RCC 7860 (cell line): ENCODE data around the gene ZBED3.
"Not testable (repeated sequence)": the region's sequence is repeated elsewhere in the genome, so short reads cannot be mapped to it uniquely, and the experiment has no call there.

ENCODE experiments used
- DNase-seq: peaks from one replicate; pipeline ENCODE4 v3.0.0-alpha.2; 2015; ENCODE audit warnings: low spot score
- FAIRE-seq: peaks from 2 replicates; lab custom pipeline; 2012; peaks lifted over from hg19 to GRCh38; lab: Jason Lieb, UNC

The ZBED3 gene

DNA sequence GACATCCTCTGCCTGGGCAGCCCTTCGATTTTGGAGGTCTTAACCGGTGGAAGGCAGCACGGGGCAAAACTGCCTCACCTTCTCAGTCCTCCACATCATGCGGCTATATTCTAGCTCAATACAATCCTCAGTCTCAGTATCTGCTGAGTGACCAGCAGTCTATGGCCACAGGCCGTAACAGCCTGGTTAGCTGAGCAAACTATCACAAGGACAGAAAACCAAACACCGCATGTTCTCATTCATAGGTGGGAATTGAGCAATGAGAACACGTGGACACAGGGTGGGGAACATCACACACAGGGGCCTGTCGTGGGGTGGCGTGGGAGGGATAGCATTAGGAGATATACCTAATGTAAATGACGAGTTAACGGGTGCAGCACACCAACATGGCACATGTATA, 6.6 kb downstream of the ZBED3 start:
- not testable (repeated sequence) for DNase-seq, FAIRE-seq

DNA sequence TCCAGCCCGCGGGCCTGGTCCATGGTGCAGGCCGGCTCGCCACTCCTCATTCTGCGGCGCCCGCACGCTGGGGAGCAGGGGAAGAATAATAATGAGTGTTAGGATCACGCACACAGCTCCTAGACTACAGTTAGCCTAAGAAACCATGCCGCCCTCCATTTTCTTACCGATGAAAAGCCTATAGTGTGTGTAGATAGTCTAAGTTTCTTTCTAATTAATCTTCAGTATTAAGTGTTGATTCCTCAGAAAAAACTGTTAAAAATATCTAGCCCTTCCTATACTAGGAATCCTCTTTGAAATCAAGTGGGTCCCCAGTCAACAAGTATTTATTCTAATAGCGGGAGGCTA, 9.3 kb downstream of the ZBED3 start:
- DNase-seq (no peak), FAIRE-seq (no peak)

DNA sequence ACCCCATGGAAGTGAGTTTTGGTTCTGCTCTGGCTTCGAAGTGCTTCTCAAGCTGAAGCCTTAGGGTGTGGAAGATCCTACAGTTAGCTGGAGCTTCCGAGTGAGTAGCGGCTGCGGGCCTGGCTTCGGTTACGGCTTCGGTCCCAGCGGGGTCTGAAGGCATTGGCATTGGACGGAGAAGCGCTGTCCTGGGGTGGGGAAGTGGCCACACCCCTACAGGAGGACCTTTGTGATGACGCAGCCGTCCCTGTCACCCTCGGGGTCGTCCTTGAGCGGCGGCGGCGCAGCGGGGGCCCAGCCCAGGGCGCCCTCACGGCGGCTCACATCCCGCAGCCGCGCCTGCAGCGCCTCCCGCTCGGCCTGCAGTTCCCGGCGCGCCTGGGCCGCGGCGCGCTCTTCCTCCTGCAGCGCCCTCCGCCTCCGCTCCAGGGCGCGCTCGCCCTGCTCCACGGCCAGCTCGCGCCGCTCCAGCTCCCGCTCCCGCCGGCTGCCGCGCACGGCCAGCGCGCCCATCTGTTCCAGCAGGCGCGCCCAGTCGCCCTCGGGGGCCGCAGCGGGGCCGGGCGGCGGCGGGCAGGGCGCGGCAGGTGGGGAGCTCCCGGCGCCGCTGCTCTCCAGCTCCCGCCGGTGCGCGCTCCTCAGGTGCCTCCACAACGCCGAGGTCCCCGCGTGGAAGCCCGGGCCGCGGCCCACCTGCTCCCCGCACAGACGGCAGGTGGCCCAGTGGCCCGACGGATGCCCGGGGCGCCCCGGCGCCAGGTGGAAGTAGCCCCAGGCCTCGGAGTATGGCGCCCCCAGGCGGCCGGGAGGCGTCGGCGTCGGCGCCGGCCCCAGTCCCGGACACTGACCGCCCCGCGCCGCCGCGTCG, 9.9 kb downstream of the ZBED3 start:
- no peak for FAIRE-seq

DNA sequence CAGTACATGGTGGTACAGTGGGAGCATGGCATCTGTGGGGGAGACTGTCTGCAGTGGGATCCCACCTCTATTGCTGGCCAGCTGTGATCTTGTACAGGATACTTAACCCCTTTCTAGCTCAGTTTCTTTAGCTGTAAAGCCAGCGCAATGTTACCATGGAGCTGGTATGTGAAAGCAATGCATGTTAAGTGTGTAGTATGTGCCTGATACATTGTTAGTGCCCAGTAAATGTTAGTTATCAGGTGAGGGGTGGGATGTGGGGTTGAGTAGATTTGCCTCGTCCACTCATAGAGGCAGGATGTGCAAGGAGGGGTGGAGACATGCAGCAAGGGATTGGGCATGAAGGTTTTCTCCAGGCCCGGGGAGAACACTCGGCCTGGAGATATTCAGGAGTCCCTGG, 12.3 kb downstream of the ZBED3 start:
- no peak for DNase-seq
- no peak for FAIRE-seq

More for the DNA sequence above, 9.9 kb downstream of the ZBED3 start:
- no peak for DNase-seq

DNA sequence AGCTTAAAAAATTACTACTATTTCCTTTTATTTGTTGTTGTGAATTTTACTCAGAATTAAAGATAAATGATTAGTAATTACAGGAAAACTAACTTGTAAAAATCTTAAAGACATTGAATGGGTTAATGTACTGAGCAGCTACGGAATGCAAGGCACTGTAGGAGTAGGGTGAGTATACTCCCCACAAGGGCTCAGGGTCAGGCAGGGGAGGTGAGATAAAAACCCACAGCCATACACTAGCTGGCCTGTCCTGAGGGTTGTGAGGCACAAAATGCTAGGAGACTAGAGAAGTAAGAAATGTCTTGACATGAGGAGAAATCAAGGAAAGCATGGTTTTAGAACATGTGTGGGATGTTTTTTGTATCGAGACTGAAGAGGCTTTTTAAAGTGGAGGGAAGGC, 13.4 kb downstream of the ZBED3 start:
- no peak for FAIRE-seq
- no peak for DNase-seq

DNA sequence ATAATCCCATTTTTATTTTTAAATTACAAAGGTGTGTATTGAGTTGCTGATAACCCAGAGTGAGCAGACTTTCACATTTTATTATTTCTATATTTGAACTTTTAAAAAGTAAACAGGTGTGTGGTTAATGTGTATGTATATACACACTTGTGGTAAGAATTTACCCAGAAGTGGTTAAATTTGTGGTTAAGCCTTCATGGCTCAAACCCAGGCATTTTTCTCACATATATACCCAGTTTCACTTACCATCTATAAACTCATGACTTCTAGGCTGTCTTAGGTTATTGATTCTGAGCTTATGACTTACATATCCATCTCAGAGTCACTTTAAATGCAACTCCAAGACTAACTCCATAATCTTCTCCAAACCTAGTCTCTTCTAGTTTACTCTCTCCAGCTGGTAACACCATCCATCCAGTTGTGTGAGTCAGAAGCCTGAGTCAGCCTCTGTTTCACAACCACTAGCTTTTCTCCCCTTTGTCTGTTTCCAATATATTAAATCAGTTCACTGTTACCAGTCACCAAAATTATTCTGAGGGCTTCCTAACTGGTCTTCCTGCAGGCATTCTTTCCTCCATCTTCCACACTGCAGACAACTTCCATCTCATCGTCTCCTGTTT, 20.2 kb downstream of the ZBED3 start:
- peak; percentile 61 for FAIRE-seq

DNA sequence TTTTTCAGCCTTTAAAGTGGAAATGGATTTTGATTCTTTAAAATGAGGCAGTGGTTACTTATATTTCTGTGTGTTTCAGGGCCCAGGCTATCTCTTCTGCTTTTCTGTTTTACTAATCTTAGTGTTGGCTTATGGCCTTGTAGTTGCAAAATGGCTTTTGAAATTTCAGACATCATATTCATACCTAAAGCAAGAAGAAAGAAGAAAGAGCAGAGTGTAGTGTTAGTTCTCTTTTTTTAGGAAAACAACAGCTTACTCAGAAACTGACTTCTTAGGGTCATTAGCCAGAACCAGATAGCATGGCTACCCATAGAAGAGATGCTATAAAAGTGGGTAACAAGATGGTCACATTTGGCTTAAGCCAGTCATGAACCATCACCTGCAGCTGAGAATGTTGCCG, 20.9 kb downstream of the ZBED3 start:
- DNase-seq = no peak
- no peak for FAIRE-seq

More for the DNA sequence above, 20.2 kb downstream of the ZBED3 start:
- peak; percentile 19 for DNase-seq

DNA sequence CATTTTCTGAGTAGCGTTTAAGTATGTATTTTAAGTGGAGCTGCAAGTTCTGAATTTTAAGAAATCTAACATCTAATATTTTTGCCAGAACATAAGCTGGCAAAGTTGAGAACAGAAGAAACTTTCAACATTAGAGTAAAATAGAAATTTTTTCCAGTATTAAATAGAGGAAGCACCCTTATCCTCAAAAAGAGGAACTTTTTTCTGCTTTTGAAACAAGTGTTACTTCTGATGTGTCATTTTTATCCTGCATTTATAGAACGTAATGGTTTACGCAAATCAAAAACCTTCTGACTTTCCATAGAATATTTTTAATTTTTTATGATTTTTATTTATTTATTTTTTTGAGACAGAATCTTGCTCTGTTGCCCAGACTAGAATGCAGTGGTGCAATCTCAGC, 21.8 kb downstream of the ZBED3 start:
- DNase-seq (no peak), FAIRE-seq (no peak)

DNA sequence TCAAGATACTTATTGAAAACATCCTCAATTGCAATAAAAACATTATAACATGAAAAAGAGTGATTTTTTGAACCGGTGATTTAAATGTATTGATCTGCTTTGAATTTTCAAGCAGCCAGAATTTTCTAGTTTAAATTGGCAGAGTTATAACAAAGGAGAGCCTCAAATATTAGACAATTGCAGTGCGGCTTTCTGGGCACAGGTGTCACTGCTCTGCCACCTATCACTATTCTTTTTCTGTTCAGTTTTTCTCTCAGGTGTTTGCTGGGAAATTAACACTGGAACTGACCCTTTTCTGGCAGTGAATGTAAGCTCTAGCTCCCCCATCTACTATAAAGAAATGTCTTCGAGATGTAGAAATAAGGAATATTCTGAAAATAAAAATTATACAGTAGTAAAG, 23.0 kb downstream of the ZBED3 start:
- FAIRE-seq (no peak), DNase-seq (no peak)

DNA sequence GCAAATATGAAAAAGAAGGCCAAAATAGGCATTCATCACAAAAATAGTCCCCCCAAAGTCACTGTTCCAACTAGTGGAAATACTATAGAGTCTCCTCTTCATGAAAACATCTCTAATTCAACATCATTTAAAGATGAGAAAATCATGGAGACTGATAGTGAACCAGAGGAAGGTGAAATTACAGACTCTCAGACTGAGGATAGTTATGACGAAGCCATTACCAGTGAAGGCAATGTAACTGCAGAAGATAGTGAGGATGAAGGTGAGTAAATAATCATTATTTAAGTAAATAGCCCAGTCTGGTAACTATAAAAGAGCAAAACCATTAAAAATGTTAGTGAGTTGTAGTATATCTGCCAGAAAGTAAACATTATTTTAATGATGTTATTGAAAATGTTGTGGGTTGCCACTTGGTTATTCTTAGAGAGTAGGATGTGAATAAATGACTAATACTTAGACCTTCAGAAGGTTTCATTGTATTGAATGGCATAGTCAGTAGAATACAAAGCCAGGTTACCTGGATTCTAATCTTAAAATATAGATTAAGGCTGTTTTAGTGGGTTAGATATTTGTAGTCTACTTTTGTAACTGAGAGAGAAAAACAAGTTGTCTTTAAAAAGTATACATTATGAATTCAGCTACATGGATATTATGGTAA, 40.5 kb downstream of the ZBED3 start:
- DNase-seq = no peak
- no peak for FAIRE-seq

DNA sequence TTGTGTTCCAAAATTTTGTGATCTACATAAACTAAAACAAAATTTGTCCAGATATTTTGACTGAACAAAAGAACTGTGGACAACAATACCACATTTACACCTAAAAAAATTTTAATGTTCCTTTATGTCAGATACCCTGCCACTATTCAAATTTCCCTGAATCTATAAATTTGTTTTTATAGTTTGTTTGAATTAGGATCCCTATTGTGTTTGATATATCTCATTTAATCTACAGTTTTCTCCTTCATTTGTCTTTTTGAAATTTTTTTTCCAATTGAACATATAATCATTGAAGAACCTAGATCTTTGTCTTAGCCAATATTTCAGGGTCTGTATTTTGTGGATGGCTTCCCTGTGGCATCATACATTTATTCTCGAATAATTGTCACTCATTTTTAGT, 51.1 kb downstream of the ZBED3 start:
- no peak for DNase-seq
- no peak for FAIRE-seq

DNA sequence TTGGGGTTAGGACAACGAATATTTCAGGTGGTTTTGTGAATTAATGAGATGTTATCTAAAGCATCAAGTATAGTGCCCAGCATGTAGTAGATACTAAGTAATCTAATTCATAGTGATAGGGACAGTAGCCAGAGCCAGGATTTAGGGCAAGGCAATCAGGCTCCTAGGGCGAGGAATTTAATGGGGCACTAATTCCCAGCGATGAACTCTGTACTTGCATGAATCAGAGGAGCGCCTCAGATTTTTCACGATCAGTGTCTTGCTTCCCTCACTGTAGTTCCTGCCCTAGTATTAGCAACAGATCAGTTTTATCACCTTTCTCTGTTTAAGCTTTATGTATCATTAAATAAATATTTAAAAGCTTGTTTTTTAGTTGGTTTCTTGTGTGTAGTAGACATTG, 53.7 kb downstream of the ZBED3 start:
- DNase-seq (no peak), FAIRE-seq (no peak)

DNA sequence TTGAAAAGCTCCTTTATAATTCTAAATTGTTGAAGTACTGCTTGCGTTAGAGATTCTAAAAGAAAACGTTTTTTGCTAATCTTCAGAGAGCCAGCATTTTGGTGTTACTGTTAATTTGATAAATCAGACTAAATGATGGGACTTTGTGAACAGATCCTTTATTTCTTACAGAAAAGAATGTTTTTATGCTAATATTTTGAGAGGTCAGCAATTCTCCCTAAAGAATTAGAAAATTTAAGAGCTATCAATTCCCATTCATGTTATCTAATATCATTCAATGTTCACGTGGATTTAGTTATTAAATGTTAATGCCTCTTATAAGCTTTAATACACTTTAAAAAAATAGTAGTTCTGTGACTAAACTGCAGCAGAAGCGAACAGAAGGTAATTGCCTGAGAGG, 54.5 kb downstream of the ZBED3 start:
- DNase-seq = no peak
- FAIRE-seq = no peak

DNA sequence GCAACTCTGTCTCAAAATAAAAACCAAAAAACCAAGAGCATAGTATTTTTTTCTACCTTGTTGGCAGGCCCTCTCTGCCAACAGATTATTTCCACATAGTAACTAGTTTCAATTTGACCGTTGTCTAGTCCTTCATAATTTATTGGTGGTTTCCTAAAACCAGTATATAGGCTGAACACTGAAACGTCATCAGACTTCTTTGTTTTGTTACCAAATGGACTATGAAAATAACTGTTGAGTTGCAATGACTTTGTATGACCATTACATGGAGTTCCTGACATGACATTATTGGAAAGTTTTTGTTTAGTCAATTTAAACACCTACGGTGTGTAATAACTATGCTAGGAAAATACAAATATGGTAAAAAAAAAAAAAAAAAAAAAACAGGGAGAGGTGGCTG, 55.2 kb downstream of the ZBED3 start:
- FAIRE-seq = no peak
- no peak for DNase-seq

DNA sequence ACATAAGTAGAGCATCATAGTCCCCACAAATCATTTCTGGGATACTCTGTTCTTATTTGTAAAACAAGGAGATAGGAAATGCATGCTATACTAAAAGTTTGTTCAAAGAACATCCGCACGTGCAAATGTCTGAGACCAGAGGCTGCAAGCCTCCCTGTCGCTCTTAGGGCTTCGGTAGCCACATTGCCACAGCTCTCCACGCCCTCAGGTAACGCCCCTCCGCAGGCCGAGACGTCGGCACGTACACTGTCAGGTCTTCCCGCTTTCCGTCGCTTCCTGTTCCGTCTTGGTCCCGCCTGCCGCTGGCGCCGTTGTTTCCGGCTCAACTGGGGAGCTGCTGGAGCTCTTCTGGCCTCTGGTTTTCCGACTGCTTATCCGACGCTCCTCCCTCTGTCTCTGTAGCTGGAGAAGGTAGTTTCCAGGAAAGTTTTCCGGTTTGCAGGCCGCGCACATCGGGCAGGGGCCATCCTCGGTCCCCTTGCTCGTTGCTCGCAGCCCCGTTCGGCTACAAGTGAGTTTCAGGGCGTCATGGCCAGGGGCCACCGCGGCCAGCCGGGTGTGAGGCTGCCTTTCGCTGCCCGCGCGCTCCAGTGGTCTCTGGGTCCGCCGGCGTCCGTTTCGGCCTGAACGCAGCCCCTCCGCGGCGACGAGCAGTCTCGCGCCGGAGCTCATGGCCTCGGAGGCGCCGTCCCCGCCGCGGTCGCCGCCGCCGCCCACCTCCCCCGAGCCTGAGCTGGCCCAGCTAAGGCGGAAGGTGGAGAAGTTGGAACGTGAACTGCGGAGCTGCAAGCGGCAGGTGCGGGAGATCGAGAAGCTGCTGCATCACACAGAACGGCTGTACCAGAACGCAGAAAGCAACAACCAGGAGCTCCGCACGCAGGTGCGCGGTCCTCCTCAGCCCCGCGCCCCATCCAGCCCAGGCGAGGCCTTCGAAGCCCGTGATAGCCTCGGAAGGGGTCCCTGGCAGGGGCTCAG, 56.7 kb downstream of the ZBED3 start, which contains the start of gene AGGF1:
AGGF1 (plus strand) TSS at position 308 of the 975 bp plus-strand sequence; CDS start at position 671, 363 bp downstream.
- DNase-seq = peak; percentile 76
- no peak for FAIRE-seq

DNA sequence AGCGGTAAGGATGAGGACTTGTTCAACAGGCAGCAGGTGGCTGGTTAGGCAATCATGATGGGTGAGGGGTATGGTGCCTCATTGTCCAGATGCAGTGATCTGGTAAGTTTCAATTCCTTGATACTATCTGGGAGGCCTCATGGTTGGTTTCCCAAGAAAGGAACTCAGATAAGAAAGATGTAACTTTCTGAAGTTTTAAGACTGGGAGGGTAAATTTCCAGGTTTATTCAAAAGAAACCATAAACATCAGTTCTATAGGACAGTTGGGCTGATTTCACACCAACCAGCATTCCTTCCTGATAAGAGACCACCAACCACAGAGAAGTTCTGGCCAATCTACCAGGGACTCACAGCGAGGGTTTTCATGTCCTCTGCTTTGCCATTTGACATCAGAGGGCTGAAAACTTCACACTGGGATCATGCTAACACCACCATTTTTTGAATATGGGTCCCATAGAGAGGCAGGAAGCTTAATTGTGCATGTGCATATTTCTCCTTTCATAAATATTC, 57.7 kb downstream of the ZBED3 start:
- DNase-seq (no peak), FAIRE-seq (no peak)

DNA sequence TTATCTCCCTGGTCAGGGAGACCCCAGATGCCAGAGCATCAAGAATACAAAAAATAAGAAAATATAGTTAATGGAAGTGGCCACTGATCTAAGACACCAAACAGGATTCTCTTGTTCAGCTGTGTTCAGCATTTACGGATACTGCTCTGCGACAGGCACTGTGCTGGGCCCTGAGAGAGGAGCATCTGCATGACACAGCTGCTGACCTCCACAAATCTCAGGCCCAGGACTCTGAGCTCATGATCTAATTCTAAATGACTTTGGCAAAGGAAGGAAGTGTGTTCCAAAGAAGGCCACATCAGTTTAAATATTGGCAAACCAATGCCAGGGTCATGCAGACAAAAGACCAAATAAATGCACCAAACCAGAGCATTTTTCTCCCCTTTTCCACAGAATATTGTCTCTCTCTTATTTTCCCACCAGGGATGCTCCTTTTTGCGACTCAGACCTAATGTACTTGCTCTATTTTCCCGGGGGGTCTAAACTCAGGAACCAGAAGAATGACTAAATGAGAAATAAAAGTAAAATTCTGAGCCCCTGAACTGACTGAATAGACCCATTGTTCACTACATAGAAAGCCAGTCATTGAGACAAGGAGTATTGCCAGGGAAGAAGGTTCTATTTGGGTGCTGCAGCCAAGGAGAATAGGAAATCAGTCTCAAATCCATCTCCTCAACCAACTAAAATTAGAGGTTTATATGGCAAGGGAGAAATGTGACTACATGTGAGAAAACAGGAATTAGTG, 58.3 kb downstream of the ZBED3 start:
- FAIRE-seq (no peak), DNase-seq (no peak)

DNA sequence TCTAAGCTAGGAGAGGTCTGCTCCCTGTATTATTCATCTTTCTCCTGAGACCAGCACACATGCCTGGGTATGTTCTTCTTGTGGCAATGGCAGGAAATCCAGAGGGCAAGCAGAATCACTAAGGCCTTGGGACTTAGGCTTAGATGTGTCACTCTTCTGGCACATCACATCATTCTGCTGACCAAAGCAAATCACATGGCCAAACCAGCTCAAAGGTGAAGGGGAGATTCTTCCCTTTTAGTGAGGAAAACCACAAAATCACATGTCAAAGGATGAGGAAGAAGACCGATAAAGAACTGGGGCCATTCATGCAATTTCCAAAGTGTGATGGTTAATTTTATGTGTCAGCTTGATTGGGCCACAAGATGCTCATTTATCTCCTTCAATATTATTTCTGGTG, 62.6 kb downstream of the ZBED3 start:
- FAIRE-seq = no peak
- DNase-seq = no peak

DNA sequence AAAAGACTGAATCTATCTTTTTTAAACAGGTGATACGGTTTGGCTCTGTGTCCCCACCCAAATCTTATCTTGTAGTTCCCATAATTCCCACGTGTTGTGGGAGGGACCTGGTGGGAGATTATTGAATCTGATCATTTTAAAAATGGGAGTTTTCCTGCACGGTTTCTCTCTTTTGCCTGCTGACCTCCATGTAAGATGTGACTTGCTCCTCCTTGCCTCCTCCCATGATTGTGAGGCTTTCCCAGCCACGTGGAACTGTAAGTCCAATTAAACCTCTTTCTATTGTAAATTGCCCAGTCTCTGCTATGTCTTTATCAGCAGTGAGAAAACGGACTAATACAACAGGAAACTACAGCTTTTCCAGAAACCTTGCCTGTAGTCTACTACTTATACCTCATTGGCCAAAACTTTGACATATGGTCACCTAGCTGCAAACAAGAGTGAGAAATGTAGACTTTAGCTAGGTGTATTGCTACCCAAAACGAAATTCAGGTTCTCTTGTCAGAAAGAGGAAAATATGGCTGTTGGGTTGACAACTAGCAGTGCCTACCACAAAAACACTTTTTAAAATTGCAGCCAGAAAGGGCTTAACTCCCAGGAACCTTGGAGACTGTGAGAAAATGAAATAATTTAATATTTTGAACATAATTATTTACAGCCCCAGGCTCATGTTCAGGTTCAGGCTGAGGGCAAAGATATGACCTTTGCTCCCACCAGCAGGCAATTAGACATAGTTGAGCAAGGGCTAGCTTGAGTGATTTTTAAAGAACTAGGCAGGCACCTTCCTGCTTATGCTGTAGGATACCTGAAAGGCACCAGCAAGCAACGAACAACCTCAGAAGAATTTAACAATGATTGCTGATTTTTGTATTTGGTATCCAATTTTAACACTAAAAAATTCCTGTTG, 64.3 kb downstream of the ZBED3 start:
- FAIRE-seq = no peak
- no peak for DNase-seq
